ENCODE results near the gene PTPRG.

GRCh38 chr3:62056658-62057057 is 495.3 kb downstream of the PTPRG start:
- TF ChIP-seq CTCF (IDR thresholded peaks at IDR 0.05), result no peak
- no peak for TF ChIP-seq POLR2A (IDR thresholded peaks at IDR 0.05)

Measured in body of pancreas (tissue), 4 donors.